HG02884 (cell line): ENCODE data around the gene CXCL8.
"Not testable (repeated sequence)": the region's sequence is repeated elsewhere in the genome, so short reads cannot be mapped to it uniquely, and the experiment has no call there.

Experiments
- ATAC-seq: cut with Tn5 transposase; IDR thresholded peaks from one replicate; pipeline ENCODE4 v1.9.1; 2021; ENCODE audit warnings: mild to moderate bottlenecking, moderate library complexity; ENCODE audit not compliant: unreplicated experiment

CXCL8 gene

DNA sequence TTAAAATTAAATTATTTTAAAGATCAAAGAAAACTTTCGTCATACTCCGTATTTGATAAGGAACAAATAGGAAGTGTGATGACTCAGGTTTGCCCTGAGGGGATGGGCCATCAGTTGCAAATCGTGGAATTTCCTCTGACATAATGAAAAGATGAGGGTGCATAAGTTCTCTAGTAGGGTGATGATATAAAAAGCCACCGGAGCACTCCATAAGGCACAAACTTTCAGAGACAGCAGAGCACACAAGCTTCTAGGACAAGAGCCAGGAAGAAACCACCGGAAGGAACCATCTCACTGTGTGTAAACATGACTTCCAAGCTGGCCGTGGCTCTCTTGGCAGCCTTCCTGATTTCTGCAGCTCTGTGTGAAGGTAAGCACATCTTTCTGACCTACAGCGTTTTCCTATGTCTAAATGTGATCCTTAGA lies at the start of gene CXCL8:
CXCL8 (plus strand) TSS at position 217 of the 426 bp plus-strand sequence; CDS start at position 307, 90 bp downstream.
- ATAC-seq = peak; percentile 46

DNA sequence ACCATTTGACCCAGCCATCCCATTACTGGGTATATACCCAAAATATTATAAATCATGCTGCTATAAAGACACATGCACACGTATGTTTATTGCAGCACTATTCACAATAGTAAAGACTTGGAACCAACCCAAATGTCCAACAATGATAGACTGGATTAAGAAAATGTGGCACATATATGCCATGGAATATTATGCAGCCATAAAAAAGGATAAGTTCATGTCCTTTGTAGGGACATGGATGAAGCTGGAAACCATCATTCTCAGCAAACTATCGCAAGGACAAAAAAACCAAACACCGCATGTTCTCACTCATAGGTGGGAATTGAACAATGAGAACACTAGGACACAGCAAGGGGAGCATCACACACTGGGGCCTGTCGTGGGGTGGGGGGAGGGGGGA lies 49.2 kb upstream of the CXCL8 start:
- ATAC-seq = not testable (repeated sequence)

DNA sequence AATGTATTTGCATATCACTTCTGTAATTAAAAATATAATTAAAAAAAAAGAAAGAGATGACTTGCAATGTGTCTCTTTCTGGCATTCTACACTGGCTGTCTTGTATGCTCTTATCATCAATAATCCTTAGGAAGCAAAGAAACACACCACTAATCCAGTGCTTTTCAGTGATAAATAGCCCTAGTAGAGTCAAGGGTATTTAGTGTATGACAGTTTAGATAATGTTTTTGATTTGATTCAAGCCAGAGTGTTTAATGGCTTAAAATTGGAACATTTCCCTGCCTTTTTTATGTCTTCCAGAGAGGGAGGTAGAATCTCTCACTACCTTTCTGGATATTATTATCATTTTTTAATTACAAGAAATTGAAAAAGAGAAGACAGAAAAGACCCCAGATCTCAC lies 48.6 kb upstream of the CXCL8 start:
- ATAC-seq = no peak

DNA sequence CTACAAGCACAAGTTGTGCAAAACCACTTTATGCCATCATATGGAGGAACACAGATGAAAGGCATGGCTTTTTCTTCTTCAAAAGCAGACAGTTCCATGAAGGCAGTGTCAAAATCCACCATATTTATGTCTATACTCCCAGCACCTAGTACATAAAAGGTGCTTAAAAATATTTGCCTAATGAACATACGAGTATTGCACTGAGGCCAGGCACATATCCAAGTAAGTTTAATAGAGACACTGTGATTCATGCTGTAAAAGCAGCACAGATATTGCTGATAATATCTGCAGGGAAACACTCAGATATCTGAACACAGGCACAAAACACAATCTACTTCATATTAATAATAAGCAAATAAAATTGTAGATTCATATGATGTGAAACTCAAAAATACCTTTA lies 48.1 kb upstream of the CXCL8 start:
- no peak for ATAC-seq

DNA sequence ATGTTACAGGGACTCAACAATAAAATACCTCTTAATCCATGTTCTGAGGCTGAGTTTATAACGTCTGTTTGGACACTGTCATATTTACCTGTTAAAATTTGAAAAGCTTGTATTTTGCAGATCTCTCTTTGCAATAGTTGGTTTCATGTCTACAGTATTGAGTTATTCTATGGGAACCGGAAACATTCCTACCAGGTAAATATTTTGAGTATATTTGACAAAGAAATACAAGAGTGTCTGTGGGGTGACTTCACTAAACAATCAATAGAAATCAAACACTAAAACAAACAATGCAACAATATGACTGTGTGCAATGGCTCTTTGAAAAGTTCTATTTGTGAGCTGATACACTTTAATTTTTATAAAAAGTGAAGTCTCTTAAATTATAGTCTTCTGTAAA lies 47.7 kb upstream of the CXCL8 start:
- ATAC-seq = no peak

DNA sequence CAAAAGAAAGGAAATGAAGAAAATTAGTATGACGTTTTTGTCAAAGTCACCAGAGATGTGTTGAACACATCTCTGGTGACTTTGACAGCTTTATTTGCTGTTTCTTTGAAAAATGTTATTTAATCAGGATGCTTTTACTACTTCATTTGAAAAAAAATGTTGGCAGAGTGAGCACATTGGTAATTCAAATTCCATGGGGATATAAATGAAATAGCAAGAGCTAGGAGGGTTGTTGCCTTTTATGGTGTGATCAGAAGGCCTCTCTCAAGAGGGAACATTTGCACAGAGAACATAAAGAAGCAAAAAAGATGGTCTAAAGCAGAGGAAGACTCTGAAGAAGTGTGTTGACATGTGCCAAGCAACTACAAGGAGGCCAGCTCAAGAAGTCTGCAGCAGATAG lies 46.6 kb upstream of the CXCL8 start:
- ATAC-seq = no peak

DNA sequence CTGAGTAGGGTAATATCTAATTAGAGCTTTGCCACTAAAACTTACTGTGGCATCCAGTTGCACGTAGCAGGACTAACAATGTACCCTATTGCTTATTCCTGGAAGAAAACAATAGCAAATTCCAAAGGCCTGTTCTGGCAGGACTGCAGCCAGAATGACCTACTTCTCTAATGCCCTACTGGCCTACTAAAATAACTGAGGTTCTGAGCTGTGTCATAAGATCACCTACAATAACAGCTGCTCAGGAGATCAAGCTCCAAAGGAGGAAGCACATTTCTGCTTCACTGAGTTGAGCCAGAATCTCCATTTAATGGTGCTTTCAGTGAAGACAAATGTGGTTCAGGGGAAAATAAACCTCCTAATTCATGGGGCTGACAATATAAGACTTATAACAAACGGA lies 42.2 kb upstream of the CXCL8 start:
- no peak for ATAC-seq

DNA sequence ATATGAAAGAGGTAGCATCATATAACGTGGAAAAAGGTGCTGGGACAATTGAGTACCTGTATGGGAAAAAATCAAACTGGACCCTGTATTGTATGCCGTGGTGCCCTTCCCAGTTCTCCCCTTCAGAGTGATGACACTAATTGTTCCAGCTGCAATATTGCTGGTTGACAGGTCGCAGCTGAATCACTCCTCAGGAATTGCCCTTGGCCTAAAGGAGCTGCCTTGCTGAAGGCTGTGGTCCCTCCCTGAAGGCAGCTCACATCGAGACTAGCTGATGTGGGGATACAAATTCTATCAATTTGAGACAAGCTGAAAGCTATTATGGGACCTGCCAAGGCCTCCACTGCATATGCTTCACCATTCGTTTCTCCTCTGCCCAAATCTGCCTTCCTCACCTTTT lies 39.3 kb upstream of the CXCL8 start:
- ATAC-seq = no peak

DNA sequence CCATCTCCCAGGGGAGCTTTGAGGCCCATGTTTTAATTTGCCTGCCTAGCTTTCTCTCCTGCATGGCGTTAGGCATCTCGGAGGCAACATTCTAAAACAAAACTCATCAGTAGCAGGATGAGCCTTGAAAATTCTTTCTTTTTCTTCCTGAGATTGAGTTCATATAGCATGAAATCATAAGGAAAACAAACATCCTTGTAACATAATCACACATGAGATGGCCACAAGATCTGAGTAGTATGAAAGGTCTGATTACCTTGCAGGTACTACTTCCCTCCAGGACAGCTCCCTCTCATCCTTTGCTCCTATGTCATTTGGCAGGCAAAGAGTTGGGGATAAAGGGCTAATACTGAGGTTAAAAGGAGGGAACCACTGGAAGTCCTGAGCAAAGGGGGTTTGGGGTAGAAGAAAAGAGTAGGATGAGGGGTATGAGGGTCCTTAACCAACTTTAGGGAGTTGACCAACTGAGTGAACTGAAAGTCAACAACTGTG lies 37.5 kb upstream of the CXCL8 start:
- ATAC-seq = no peak

DNA sequence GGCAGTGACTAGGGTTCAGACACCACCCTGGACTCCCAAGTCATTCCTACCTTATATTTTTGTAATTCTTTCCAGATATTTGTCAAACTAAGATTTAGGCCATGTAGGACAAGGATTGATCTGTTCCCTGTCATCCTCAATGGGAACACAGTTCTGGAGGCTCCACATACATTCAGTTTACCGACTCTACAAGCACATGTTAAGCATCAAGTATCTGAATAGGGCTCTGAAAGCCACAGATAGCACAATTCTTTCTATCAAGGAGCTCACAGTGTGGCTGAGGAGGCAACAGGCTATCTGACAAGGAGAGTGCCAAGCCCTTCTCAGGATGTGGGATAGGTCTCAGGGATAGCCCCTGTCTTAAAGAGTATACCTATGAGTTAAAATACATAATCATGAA lies 37.0 kb upstream of the CXCL8 start:
- ATAC-seq = no peak

DNA sequence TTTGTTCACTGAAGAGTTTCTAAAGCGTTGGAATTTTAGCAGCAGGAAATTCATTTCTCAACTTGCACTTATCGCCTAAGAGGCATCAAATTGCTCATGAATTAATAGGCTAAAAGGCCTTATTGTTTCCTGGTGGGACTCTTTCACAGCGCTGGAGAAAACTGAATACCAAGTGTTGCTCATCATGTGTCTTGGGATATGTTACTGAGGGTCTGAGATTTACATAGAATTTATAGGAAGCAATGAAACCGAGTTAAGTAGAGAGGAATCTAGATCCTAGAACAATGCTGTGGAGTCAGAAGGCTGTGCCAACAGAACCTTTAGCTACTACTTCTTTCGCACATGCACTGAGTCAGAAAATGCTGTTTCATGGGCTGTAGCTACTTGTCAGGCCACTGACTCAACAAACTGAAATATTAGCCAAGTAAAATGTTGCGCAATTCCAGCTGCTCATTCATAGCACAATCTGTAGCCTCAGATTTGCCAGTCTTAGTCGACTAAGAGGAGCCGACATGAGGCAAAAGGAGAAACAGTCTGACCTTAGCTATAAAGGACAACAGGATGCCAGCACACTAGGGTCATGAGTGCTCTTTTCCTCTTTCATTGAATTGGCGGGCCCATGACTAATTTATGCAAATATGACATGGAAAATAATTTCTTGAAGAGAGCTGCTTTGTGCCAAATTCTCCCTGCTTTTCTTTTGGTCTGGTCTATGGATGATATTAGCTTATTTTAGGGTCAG lies 35.9 kb upstream of the CXCL8 start:
- no peak for ATAC-seq

DNA sequence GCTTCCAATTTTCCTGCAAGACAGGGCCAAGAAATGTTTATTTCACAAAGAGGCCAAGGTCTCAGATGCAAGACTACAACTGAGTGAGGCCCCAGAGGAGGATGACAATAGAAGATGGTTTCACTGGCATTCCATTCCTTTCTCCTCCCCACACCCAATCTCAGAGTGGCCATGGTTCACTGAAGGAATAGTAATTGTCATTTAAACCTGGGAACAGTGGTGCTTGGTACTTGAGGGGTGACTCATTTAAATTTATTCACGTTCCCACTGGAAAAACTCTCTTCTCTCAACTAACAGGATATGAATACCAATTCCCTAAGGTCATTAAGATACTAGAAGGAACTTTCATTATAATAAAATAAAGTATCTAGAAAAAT lies 35.3 kb upstream of the CXCL8 start:
- no peak for ATAC-seq

DNA sequence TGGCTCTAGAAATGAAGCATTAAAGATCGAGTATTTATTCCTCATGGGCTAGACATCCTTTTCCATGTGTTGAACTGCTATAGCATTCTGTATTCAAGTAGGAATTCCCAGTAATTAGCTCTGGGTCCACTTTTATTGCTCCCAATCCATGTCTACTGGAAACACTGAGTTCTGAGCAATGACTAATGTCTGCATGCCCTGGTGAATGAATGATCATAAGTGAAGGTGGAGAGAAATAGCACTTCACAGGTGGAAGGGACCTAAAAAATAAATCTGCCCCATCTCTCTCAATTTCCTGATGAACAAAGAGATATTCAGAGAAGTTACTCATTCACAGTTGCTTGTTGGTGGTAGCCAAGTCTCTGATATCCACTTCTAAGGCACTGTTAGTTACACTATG lies 34.6 kb upstream of the CXCL8 start:
- no peak for ATAC-seq

DNA sequence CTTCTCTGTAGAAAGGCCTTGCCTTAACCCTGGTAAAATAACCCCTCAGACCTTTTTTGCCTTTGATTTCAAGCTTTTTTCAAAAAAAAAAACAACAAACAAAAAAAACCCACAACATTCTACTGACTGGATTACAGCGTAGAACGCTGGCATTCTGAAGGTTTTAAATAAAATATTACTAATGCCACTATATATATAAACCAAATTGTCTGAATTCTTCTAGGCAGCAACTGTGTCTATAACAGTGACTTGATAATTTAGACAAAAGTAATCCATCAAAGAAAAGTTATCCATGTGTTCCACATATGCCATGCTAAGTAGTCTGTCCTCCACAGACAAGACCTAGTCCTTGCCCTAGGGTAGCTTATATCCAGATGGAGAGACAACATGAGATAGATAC lies 33.6 kb upstream of the CXCL8 start:
- no peak for ATAC-seq

DNA sequence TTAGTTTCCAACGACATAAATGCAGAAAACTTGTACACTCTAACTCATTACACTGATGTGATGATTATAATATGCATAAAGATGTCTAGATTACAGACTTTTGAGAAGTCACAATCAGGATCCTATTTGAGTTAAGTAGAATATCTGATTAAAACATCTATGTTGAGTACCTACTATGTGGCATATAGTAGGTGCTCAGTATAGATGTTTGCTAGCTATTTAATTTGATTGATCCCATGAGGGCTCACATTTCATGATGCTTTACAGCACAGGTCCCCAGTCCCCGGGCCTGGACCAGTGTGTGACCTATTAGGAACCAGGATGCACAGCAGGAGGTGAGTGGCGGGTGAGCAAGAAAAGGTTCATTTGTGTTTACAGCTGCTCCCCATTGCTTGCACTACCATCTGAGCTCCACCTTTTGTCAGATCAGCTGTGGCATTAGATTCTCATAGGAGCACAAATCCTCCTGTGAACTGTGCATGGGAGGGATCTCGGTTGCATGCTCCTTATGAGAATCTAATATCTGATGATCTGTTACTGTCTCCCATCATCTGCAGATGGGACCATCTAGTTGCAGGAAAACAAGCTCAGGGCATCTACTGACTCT lies 33.0 kb upstream of the CXCL8 start:
- no peak for ATAC-seq

DNA sequence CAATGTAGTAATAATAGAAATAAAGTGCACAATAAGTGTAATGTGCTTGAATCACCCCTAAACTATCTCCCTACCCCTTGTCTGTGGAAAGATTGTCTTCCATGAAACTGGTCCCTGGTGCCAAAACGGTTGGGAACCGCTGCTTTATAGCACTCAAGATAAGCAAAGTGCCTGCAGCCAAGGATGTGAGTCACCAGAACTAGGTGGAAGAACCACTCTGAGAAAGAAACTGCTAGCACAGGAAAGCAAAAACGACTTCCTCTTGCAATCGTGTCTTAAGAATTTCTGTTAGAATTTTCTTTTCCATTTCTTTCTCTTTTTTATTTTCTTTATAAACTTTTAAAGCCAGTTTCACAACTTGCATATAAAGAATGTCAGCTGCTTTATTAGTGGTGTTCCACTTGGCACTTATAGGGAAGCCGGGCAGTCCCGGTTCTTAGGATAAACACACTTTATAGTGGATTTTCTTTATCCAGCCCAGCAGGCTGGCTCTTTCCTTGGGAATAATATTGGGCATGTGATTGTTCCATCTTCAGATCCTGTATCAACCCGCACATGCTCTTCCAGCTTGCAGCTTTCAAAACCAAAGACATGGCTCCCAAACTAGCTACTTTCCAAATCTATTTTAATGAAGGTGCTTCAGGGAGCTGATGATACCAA lies 32.3 kb upstream of the CXCL8 start:
- ATAC-seq = no peak

DNA sequence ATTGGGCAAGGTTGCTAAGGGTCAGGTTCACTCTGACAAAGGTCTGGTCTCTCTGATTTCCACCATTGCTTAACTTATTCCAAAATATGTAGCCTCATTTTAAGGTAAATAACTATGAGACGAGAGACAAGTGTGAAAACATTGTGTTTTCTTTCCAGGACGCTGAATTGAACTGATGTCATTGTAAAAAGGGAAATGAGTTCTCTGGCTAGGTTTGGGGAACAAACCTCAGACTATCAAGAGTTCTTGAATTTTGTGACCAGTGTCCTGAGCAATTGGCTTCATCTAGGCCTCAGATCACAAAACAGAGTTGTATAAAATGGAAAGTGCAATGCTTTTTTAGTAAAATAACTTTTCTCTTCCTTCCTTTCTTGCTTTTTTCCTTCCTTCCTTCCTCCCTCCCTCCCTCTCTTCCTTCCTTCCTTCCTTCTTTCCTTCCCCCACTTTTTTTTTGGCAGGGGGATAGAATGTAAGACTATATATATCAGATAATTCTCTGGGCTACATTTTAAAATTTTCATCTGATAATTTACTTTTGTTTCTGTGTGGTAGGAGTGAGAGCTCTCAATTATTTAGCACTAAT lies 30.8 kb upstream of the CXCL8 start:
- ATAC-seq = no peak

DNA sequence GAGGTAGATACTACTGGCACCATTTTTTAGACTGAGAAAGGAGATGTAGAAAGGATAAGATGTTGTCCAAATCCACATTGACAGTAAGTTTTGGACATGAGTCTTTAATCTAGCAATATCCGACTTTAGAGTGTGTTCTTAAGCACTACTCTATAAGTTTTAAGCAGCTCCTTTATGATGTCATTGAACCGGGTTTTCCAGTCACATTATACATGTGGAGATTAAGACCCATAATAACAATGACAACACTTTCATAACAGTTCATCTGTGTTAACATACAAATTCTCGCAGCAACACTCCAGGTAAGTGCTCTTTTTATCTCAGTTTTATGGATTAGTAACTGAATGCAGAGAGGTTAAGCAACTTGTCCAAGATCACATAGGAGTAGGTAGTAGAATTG lies 30.3 kb upstream of the CXCL8 start:
- ATAC-seq = no peak

DNA sequence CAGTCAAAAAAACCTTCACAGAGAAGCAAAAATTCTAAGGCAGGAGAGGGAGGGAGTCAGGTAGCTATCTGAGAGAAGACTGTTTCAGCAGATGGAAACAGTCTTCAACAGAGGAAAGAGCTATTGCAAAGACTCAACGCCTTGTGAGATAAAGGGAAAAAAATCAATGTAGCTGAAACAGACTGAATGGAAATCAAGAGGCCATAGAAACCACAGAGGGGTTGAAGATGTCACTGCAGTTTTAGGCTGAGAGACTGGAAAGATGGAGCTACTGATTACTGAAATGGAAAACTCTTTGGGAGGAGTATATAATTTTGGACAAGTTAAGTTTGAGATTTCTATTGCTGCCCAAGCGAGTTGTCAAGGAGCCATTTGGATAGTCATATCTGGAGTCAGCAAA lies 28.4 kb upstream of the CXCL8 start:
- no peak for ATAC-seq

DNA sequence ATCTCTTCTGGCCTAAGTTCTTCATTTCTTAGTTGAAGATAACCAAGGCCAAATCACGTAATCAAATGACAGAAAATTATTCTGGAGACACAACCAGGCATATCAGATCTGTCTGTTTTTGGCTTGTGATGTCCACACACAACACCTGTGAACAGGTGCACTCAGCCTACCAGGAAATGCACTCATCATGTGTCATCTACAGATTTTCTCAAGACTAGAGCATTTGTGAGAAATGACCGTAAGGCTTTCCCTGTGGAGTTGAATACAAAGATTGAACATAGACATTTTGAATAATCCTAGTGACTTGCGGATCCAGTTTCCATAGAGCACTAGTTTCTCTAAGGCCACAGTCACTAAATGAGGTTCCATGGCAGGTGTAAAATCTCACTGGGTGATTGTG lies 26.7 kb upstream of the CXCL8 start:
- ATAC-seq = no peak

DNA sequence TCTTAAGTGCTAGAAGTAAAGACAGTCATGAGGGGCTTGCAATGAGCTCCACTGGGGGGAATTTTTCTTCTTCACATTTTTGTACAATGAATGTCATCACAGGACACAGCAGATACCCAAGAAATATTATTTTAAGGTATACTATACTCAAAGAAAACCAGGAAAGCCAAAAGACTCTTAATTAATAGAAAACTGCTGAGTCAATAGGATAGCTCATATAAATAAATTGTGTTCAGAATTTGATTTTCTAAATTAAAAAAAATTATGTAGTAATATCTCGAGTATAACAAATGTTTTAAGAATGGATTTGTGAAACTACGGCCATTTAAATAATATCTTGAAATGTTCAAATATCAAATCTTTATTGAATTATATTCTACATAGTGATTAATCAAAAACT lies 25.7 kb upstream of the CXCL8 start:
- no peak for ATAC-seq

DNA sequence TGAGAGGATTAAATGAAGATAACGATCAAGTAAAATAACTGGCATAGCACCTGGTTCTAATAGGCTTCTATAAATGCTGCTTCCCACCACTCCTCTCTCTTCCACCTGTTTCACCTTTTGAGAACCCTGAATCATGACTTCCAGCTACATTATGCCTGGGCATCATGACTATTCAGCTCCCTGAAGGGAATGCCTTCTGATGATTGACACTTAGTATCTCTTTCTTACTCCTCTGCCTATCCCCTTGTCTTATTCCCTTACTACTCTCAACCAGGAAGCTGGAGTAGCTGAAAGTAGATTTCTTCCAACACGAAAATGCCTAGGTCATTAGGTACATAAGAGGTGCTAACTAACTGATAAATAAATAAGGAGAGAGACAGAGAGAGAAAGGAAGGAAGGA lies 24.7 kb upstream of the CXCL8 start:
- no peak for ATAC-seq
